Rectal smooth muscle tissue (tissue), 1 donor: ENCODE measurements around the gene MMP14.
"Not testable (repeated sequence)": the region's sequence is repeated elsewhere in the genome, so short reads cannot be mapped to it uniquely, and the experiment has no call there.

Experiments
- H3K27ac ChIP-seq: one replicate; pipeline ENCODE4 v1.7.0; 2013; ENCODE audit warnings: low read depth, low read length, inconsistent platforms
- H3K27me3 ChIP-seq: one replicate; pipeline ENCODE4 v1.7.0; 2013; ENCODE audit warnings: low read length; ENCODE audit not compliant: control insufficient read depth, insufficient read depth
- H3K36me3 ChIP-seq: one replicate; pipeline ENCODE4 v1.7.0; 2013; ENCODE audit warnings: low read length; ENCODE audit not compliant: control insufficient read depth, insufficient read depth
- H3K4me1 ChIP-seq: one replicate; pipeline ENCODE4 v1.7.0; 2013; ENCODE audit warnings: low read length; ENCODE audit not compliant: control insufficient read depth, insufficient read depth
- H3K4me3 ChIP-seq: one replicate; pipeline ENCODE4 v1.7.0; 2013; ENCODE audit warnings: low read length
- H3K9ac ChIP-seq: one replicate; pipeline ENCODE4 v1.7.0; 2013; ENCODE audit warnings: low read length

MMP14 gene

GRCh38 chr14:22846811-22847307 lies 10.5 kb downstream of the MMP14 start:
- H3K27ac ChIP-seq, result peak overlapping the region; percentile 71
- H3K4me1 ChIP-seq, result peaks cover 56% of the 10 kb centered on the region
- no peak overlapping the region for H3K4me3 ChIP-seq
- H3K27me3 ChIP-seq, result no peaks in the 10 kb centered on the region
- H3K9ac ChIP-seq, result no peak overlapping the region
- H3K36me3 ChIP-seq, result peaks cover 40% of the 10 kb centered on the region

DNA sequence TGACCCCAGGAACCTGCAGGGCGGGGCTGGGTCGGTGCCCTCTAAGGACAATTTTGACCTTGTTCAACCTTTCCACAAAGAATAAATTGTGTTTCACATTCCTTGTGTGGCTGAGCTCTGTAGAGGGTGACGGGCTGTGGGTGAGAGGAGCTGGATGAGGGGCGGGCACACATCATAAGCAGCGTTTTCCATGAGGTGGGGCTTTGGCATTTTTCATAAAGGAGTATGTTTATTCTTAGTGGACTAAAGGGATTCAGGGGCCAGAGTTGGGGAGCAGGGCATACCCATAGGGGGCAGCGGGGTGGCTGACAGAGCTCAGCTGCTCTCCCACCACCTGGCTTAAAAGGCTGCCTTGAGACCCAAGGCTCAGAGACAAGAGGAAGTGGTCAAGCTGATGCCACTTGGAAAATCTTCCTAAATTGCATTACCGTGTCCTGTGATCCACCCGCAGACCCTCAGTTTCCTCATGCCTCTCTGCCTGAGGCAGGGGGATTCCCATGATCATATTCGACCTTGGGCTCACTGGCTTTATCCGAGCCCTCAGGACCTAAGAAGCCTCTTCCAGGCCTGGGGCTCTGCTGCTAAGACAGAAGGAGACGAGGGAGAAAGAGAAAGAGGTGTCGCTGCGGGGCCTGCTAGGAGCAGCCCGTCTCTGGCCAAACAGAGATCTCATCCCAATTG lies 11.4 kb downstream of the MMP14 start:
- peak overlapping the region; percentile 42 for H3K9ac ChIP-seq
- H3K36me3 ChIP-seq, result peaks cover 33% of the 10 kb centered on the region
- peaks cover 58% of the 10 kb centered on the region for H3K4me1 ChIP-seq

GRCh38 chr14:22848351-22849164 lies 12.2 kb downstream of the MMP14 start:
- H3K4me1 ChIP-seq, result peaks cover 60% of the 10 kb centered on the region
- H3K4me3 ChIP-seq, result peak overlapping the region; percentile 47
- H3K9ac ChIP-seq, result peak overlapping the region; percentile 32
- H3K27ac ChIP-seq, result peak overlapping the region; percentile 96
- no peaks in the 10 kb centered on the region for H3K27me3 ChIP-seq
- peaks cover 28% of the 10 kb centered on the region for H3K36me3 ChIP-seq

More for the DNA sequence above, 11.4 kb downstream of the MMP14 start:
- H3K4me3 ChIP-seq, result peak overlapping the region; percentile 47
- H3K27ac ChIP-seq, result peak overlapping the region; percentile 96
- H3K27me3 ChIP-seq, result no peaks in the 10 kb centered on the region

DNA sequence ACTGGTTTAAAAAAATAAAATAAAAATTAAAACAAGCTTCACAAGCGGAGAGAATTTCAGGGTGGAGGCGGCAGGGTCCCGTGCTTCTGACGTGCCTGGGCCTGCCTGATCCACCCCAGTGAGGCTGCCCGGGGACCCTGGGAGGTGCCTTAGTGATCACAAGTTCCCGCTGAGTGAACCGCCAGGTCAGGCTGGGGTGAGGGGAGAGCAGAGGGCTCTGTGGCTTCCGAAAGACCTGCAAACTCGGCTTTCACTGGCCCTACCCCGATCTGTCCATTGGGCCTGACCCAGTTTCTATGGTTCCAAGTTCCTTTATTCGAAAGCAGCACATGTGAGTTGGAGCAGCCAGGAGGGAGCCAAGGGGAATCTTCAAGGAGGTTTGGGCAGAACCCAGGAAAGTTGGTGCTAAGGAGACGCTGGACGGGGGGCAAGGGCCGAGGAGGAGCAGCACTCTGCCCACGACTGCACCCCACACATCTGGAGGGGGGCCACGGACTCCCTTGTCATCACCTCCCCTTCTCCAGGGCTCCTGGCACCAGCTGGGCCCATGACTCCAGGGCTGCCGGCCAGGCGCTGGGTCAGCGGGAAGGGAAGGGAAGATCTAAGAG lies 12.9 kb downstream of the MMP14 start:
- Histone ChIP-seq H3K4me3 (peak overlapping the region; percentile 5), H3K4me1 (peaks cover 60% of the 10 kb centered on the region), H3K9ac (no peak overlapping the region), H3K27me3 (no peaks in the 10 kb centered on the region), H3K36me3 (peaks cover 24% of the 10 kb centered on the region), H3K27ac (peak overlapping the region; percentile 96)

- H3K9ac ChIP-seq, result no peak overlapping the region
- no peaks in the 10 kb centered on the region for H3K27me3 ChIP-seq
- peaks cover 7% of the 10 kb centered on the region for H3K36me3 ChIP-seq
- H3K4me1 ChIP-seq, result peaks cover 53% of the 10 kb centered on the region
- peak overlapping the region; percentile 1 for H3K4me3 ChIP-seq
- peak overlapping the region; percentile 90 for H3K27ac ChIP-seq
Observed at GRCh38 chr14:22850944-22851764, 14.8 kb downstream of the MMP14 start.

DNA sequence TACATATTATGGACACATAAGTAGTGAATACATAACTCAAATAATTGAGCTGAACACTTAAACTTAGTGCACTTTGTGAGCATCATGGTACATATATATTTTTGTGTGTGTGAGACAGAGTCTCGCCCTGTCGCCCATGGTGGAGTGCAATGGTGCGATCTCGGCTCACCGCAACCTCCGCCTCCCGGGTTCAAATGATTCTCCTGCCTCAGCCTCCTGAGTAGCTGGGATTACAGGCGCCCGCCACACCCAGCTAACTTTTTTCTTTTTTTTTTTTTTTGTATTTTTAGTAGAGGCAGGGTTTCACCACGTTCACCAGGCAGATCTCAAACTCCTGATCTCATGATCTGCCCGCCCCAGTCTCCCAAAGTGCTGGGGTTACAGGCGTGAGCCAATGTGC lies 15.8 kb downstream of the MMP14 start:
- H3K27me3 ChIP-seq, H3K36me3 ChIP-seq, H3K27ac ChIP-seq, H3K4me3 ChIP-seq, H3K9ac ChIP-seq: not testable (repeated sequence)
- H3K4me1 ChIP-seq, result peaks cover 44% of the 10 kb centered on the region

DNA sequence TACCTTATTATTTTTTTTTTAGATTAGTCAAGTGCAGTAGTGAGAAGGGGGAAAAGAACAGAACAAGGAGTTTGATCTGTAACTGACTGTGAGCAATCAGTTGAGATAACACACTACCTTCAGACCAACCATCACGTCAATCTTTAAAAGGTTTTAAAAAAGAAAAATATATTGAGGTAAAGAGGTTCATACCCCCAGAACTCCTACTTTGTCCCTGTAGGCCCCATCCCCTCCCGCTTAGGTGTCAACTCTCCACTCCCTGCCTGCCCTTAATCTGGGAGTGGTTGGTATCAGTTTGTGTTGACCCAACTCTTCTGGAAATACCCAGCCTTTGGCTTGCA lies 16.2 kb downstream of the MMP14 start:
- Histone ChIP-seq H3K27ac (no peak overlapping the region), H3K27me3 (no peaks in the 10 kb centered on the region), H3K4me1 (peaks cover 43% of the 10 kb centered on the region), H3K4me3 (no peak overlapping the region), H3K9ac (no peak overlapping the region), H3K36me3 (no peaks in the 10 kb centered on the region)

- Histone ChIP-seq H3K27ac (peak overlapping the region; percentile 33), H3K9ac (peak overlapping the region; percentile 57), H3K27me3 (no peaks in the 10 kb centered on the region), H3K4me3 (peak overlapping the region; percentile 73), H3K36me3 (no peaks in the 10 kb centered on the region), H3K4me1 (peaks cover 37% of the 10 kb centered on the region)
Observed at GRCh38 chr14:22852940-22853767, 16.8 kb downstream of the MMP14 start.

DNA sequence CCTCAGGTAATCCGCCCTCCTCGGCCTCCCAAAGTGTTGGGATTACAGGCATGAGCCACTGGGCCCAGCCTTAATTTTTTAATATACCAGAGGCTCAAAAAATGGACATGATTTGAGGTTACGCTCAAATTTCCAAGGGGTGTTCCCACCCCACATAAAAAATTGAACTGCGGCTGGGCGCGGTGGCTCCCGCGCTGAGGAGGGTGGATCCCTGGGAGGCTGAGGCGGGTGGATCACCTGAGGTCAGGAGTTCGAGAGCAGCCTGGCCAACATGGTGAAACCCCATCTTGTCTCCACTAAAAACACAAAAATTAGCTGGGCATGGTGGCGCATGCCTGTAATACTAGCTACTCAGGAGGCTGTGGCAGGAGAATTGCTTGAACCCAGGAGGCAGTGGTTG lies 17.9 kb downstream of the MMP14 start:
- peaks cover 27% of the 10 kb centered on the region for H3K4me1 ChIP-seq
- not testable (repeated sequence) for H3K27me3 ChIP-seq, H3K36me3 ChIP-seq, H3K27ac ChIP-seq, H3K4me3 ChIP-seq, H3K9ac ChIP-seq

DNA sequence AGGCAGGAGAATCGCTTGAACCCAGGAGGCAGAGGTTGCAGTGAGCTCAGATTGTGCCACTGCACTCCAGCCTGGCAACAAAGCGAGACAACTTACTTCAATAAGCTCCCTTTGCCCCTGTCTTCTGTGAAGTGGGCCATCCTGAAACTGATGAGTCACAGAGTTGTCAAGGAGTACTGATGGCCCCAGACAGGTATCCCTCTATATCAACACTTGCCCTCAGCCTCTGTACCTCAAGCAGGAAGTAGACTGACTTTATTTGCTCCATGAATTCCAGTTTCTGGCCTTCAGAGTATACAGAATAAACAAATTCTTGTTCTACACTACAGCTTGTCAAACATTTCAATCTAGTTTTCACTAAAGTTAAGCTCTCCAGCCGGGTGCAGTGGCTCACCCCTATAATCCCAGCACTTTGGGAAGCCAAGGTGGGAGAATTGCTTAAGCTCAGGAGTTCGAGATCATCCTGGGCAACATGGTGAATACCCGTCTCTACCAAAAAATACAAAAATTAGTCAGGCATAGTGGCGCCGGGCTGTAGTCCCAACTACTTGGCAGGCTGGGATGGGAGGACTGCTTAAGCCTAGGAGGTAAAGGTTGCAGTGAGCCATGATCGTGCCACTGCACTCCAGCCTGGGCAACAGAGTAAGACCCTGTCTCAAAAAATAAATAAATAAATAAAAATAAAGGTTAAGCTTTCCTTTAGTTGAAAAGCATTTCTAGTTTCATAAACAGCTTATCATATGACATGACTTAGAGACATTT lies 18.8 kb downstream of the MMP14 start:
- H3K27me3 ChIP-seq, result no peaks in the 10 kb centered on the region
- H3K27ac ChIP-seq, result no peak overlapping the region
- no peak overlapping the region for H3K9ac ChIP-seq
- H3K36me3 ChIP-seq, result no peaks in the 10 kb centered on the region
- no peak overlapping the region for H3K4me3 ChIP-seq
- peaks cover 19% of the 10 kb centered on the region for H3K4me1 ChIP-seq

DNA sequence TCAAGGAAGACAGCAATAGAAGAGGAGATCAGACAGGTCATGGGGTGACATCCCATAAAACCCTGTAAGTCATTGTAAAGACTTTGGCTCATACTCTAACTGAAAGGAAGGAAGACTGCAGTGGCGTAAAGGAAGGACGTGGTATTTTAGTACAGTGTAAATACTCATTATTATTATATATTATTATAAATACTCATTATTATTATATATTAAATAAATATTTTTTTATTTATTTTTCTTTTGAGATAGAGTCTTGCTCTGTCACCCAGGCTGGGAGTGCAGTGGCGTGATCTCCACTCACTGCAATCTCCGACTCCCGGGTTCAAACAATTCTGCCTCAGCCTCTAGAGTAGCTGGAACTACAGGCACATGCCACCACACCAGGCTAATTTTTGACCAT lies 20.0 kb downstream of the MMP14 start:
- no peaks in the 10 kb centered on the region for H3K27me3 ChIP-seq
- no peak overlapping the region for H3K9ac ChIP-seq

More for the DNA sequence above, 20.0 kb downstream of the MMP14 start:
- Histone ChIP-seq H3K4me3 (no peak overlapping the region), H3K4me1 (peaks cover 6% of the 10 kb centered on the region), H3K27ac (no peak overlapping the region), H3K36me3 (no peaks in the 10 kb centered on the region)
